GM12891 (cell line): ENCODE results near the gene CA10.

Experiments
- DNase-seq: peaks from one replicate; pipeline ENCODE4 v3.0.0; 2011; ENCODE audit warnings: low spot score; ENCODE audit not compliant: insufficient read length
- FAIRE-seq: peaks from 2 replicates; lab custom pipeline; 2011; peaks lifted over from hg19 to GRCh38; lab: Jason Lieb, UNC
- PAX5 ChIP-seq: IDR thresholded peaks from 2 replicates; pipeline ENCODE4 v1.6.1; 2011; ENCODE audit warnings: low read length, moderate library complexity, mild to moderate bottlenecking; ENCODE audit not compliant: insufficient read depth, severe bottlenecking
- POLR2A ChIP-seq: IDR thresholded peaks from 2 replicates; pipeline ENCODE4 v1.6.1; 2011; ENCODE audit warnings: low read depth, low read length, control low read depth
- POLR2AphosphoS5 ChIP-seq: IDR thresholded peaks from 2 replicates; pipeline ENCODE4 v1.6.1; 2011; ENCODE audit warnings: low read depth, low read length, control low read depth
- POU2F2 ChIP-seq: IDR thresholded peaks from 2 replicates; pipeline ENCODE4 v1.6.1; 2011; ENCODE audit warnings: low read depth, mild to moderate bottlenecking, control low read depth, low read length, moderate library complexity
- SPI1 ChIP-seq: IDR thresholded peaks from 2 replicates; pipeline ENCODE4 v1.6.1; 2011; ENCODE audit warnings: low read depth, low read length, control low read depth
- TAF1 ChIP-seq: IDR thresholded peaks from 2 replicates; pipeline ENCODE4 v1.6.1; 2011; ENCODE audit warnings: low read depth, low read length, control low read depth

The CA10 gene

GRCh38 chr17:51746421-51746820, 412.1 kb downstream of the CA10 start:
- FAIRE-seq: no peak
- DNase-seq: no peak
- TF ChIP-seq POU2F2 (no peak), SPI1 (no peak), POLR2A (no peak), PAX5 (no peak), POLR2AphosphoS5 (no peak), TAF1 (no peak)

- FAIRE-seq (no peak), DNase-seq (no peak)
- TF ChIP-seq TAF1: no peak
- no peak for TF ChIP-seq SPI1
- TF ChIP-seq PAX5: no peak
- no peak for TF ChIP-seq POLR2A
- TF ChIP-seq POU2F2: no peak
- TF ChIP-seq POLR2AphosphoS5: no peak
Measured at GRCh38 chr17:51745993-51746392, 412.5 kb downstream of the CA10 start.

GRCh38 chr17:51743477-51743876, 415.0 kb downstream of the CA10 start:
- DNase-seq (no peak), FAIRE-seq (no peak)
- TF ChIP-seq POLR2AphosphoS5 (no peak), SPI1 (no peak), POLR2A (no peak), PAX5 (no peak), TAF1 (no peak), POU2F2 (no peak)

GRCh38 chr17:51742571-51742970, 415.9 kb downstream of the CA10 start:
- no peak for FAIRE-seq
- DNase-seq: no peak
- TF ChIP-seq PAX5: no peak
- no peak for TF ChIP-seq POLR2A
- TF ChIP-seq POU2F2: no peak
- no peak for TF ChIP-seq TAF1
- no peak for TF ChIP-seq SPI1
- no peak for TF ChIP-seq POLR2AphosphoS5

- DNase-seq: no peak
- FAIRE-seq: no peak
- TF ChIP-seq PAX5 (no peak), TAF1 (no peak), POU2F2 (no peak), POLR2AphosphoS5 (no peak), POLR2A (no peak), SPI1 (no peak)
Measured at GRCh38 chr17:51741458-51741857, 417.1 kb downstream of the CA10 start.

- TF ChIP-seq POU2F2 (no peak), TAF1 (no peak), POLR2AphosphoS5 (no peak), POLR2A (no peak), PAX5 (no peak), SPI1 (no peak)
- DNase-seq (no peak), FAIRE-seq (no peak)
Measured at GRCh38 chr17:51740531-51740930, 418.0 kb downstream of the CA10 start.

GRCh38 chr17:51739245-51739886, 419.1 kb downstream of the CA10 start:
- DNase-seq (no peak), FAIRE-seq (no peak)
- TF ChIP-seq SPI1 (no peak), TAF1 (no peak), POLR2A (no peak), POLR2AphosphoS5 (no peak), POU2F2 (no peak), PAX5 (no peak)

- no peak for DNase-seq
- no peak for FAIRE-seq
- TF ChIP-seq POLR2AphosphoS5: no peak
- TF ChIP-seq SPI1: no peak
- TF ChIP-seq POU2F2: no peak
- no peak for TF ChIP-seq POLR2A
- no peak for TF ChIP-seq TAF1
- no peak for TF ChIP-seq PAX5
Measured at GRCh38 chr17:51736356-51736755, 422.2 kb downstream of the CA10 start.

- no peak for DNase-seq
- FAIRE-seq: no peak
- TF ChIP-seq SPI1 (no peak), POLR2A (no peak), PAX5 (no peak), POU2F2 (no peak), TAF1 (no peak), POLR2AphosphoS5 (no peak)
Measured at GRCh38 chr17:51734976-51735375, 423.5 kb downstream of the CA10 start.

GRCh38 chr17:51734462-51734861, 424.1 kb downstream of the CA10 start:
- DNase-seq (no peak), FAIRE-seq (no peak)
- TF ChIP-seq TAF1 (no peak), SPI1 (no peak), PAX5 (no peak), POLR2AphosphoS5 (no peak), POU2F2 (no peak), POLR2A (no peak)
